Sigmoid colon (tissue), 4 donors: Measurements from ENCODE around the gene BICC1.

Experiments
- CTCF ChIP-seq, 4 experiments: fragments of 450-650 bp in 3 of 4; fragments of 200-600 bp in 1 of 4; IDR thresholded peaks; one replicate each; pipeline ENCODE4 v1.5.1; 2016 to 2019; ENCODE audit warnings: antibody characterized with exemption in 4 of 4, mild to moderate bottlenecking in 3 of 4, moderate library complexity in 2 of 4
- EP300 ChIP-seq, 4 donors: sonication (generic); formaldehyde crosslinking; IDR thresholded peaks; one replicate each; pipeline ENCODE4 v1.6.1; 2017; ENCODE audit warnings: antibody characterized with exemption in 4 of 4
- POLR2AphosphoS5 ChIP-seq, 4 donors: sonication (generic); formaldehyde crosslinking; IDR thresholded peaks; one replicate each; pipeline ENCODE4 v1.6.1; 2017; ENCODE audit warnings: antibody characterized with exemption in 4 of 4

GRCh38 chr10:58776568-58777318 lies 264.1 kb downstream of the BICC1 start:
- TF ChIP-seq CTCF (IDR thresholded peaks at IDR 0.05) (no peak), EP300 (IDR thresholded peaks at IDR 0.05) (no peak), POLR2AphosphoS5 (IDR thresholded peaks at IDR 0.05) (no peak)
